Cardiac fibroblast (primary cell): Measurements from ENCODE around the gene NELL2.

Experiments
- DNase-seq, 2 donors: peaks; one replicate each; pipeline versions ENCODE4 v3.0.0 to v3.0.0-alpha.2; 2010; ENCODE audit warnings: low read depth in 2 of 2
- H3K4me3 ChIP-seq, 2 donors: replicated peaks in 1 of 2; 1 replicate in 1 of 2; 2 replicates in 1 of 2; pipeline ENCODE4 v1.5.1; 2011; ENCODE audit warnings: low read depth in 2 of 2, low read length in 2 of 2, mild to moderate bottlenecking in 2 of 2, moderate library complexity in 1 of 2
- TF ChIP-seq, protein P1 (sequence below): IDR thresholded peaks from one replicate; pipeline ENCODE4 v1.5.1; 2011; ENCODE audit warnings: low read depth, mild to moderate bottlenecking, low read length, inconsistent platforms

NELL2 gene

DNA sequence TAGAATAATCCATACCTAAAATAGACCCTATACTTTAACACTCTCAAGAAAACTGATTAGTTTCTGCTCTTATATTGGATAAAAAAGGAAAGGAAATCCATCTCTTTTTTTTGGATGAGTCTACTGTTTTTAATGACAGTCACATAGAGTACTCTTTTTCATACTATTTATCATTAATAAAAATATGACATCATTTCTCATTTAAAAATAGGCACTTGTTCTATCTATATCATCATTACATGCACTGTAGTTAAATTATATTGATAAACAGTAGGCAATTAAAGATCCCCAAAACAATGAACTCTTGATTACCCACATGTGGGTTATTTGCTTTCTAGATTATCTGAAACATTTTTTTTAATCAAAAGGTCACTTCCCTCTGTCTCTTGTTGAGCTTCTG lies 338.8 kb downstream of the NELL2 start:
- TF ChIP-seq, protein P1, sequence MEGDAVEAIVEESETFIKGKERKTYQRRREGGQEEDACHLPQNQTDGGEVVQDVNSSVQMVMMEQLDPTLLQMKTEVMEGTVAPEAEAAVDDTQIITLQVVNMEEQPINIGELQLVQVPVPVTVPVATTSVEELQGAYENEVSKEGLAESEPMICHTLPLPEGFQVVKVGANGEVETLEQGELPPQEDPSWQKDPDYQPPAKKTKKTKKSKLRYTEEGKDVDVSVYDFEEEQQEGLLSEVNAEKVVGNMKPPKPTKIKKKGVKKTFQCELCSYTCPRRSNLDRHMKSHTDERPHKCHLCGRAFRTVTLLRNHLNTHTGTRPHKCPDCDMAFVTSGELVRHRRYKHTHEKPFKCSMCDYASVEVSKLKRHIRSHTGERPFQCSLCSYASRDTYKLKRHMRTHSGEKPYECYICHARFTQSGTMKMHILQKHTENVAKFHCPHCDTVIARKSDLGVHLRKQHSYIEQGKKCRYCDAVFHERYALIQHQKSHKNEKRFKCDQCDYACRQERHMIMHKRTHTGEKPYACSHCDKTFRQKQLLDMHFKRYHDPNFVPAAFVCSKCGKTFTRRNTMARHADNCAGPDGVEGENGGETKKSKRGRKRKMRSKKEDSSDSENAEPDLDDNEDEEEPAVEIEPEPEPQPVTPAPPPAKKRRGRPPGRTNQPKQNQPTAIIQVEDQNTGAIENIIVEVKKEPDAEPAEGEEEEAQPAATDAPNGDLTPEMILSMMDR = no peak
- H3K4me3 ChIP-seq = no peak overlapping the region
- DNase-seq = no peak

- H3K4me3 ChIP-seq = no peak overlapping the region
- TF ChIP-seq, protein P1 = no peak
- DNase-seq = no peak
Observed at GRCh38 chr12:44532940-44533339, 343.2 kb downstream of the NELL2 start.

DNA sequence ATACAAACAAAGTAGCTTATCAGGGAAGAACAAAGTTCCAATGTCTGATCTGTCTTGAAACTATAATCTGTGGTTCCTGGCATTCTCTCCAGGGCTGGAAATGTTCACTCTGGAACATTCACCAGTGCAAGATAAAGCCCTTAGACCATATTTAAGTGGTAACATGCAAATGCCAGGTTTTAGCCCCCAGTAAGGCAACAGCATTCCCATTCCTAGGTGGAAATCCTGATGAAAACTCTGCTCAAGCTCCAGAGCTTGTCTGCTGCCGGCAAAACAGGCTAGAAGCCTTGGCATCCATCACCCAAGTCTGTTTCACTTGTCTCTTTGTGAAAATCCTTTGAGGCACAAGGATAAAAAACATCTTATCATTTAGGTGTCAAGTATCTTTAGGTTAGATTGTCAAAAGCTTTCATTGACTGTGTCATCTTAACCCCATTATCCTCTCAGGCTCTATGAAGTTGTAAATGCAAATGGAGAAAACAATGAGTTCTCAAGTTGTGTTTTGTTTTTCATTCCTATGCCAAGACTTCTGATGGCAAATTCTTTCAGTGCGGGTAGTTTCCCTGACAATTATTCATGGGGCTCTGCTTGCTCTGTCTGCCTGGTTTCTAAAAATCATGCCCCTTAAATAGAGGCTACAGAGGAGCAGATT lies 344.7 kb downstream of the NELL2 start:
- TF ChIP-seq, protein P1 = no peak
- H3K4me3 ChIP-seq = no peak overlapping the region
- DNase-seq = no peak

DNA sequence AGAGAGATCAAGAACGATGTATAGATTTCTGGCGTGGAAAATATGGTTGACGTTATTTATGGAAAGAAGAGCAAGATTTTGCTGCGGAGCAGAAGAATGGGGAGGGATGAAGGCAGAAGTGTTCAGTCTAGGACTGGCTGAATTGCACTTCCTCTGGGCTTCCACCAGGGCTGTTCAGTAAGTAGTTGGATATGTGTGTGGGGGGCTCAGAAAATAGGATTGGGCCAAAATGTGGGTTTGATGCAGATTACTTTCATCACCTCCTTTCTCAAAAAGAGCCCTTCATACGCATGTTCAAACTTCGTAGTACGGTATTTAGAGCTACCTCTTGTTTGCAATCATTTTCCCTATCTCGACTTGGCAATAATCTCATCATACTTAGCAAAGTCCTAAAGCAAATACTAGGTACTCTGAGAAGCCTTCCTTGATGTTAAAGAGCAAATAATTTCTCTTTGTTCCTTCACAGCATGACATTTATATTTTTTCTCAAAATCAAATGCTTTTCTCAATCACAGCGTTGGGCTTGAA lies 349.4 kb downstream of the NELL2 start:
- DNase-seq = no peak
- TF ChIP-seq, protein P1 = no peak

GRCh38 chr12:44525806-44526654 lies 350.1 kb downstream of the NELL2 start:
- TF ChIP-seq, protein P1 = no peak
- no peak for DNase-seq
- H3K4me3 ChIP-seq = no peak overlapping the region

More for the DNA sequence above, 349.4 kb downstream of the NELL2 start:
- no peak overlapping the region for H3K4me3 ChIP-seq

GRCh38 chr12:44523828-44524227 lies 352.3 kb downstream of the NELL2 start:
- TF ChIP-seq, protein P1 = no peak
- no peak for DNase-seq
- H3K4me3 ChIP-seq = no peak overlapping the region
